Measurements from ENCODE around the gene AXIN1. TPM values are rescaled to one million over a fixed set of nuclear protein-coding genes. Genes with fewer than 3 reads are reported as not detected.

AXIN1 gene
- polyA plus RNA-seq, 4 donors, result 24.5 to 33.6 (median 27.6) TPM

GRCh38 chr16:359067-359763 lies 6.7 kb upstream of the AXIN1 start:
- Histone ChIP-seq H3K4me3 (ENCODE audit: low read depth in 1 of 3, low read length in 3 of 3) (no peak overlapping the region), H3K36me3 (ENCODE audit: control insufficient read depth in 3 of 3, insufficient read depth in 2 of 3, low read depth in 1 of 3, low read length in 3 of 3) (peaks cover 0 to 2% (median 0%) of the 10 kb centered on the region in 3 donors), H3K27me3 (ENCODE audit: control insufficient read depth in 3 of 3, insufficient read depth in 3 of 3, low read length in 3 of 3) (peaks cover 0 to 4% (median 0%) of the 10 kb centered on the region in 3 donors), H3K9me3 (ENCODE audit: control insufficient read depth in 2 of 2, insufficient read depth in 1 of 2, low read depth in 1 of 2, low read length in 1 of 2) (no peaks in the 10 kb centered on the region), H3K27ac (ENCODE audit: low read depth in 1 of 3, low read length in 2 of 3) (no peak overlapping the region), H3K4me1 (ENCODE audit: control insufficient read depth in 3 of 3, insufficient read depth in 2 of 3, low read depth in 1 of 3, low read length in 2 of 3) (peaks cover 0 to 6% (median 0%) of the 10 kb centered on the region in 3 donors)
- WGBS, 3 donors, result 58 to 68% (median 63%) methylated on average over 19 of the region's 19 CpGs
- no peak for DNase-seq
- no peak for FAIRE-seq

DNA sequence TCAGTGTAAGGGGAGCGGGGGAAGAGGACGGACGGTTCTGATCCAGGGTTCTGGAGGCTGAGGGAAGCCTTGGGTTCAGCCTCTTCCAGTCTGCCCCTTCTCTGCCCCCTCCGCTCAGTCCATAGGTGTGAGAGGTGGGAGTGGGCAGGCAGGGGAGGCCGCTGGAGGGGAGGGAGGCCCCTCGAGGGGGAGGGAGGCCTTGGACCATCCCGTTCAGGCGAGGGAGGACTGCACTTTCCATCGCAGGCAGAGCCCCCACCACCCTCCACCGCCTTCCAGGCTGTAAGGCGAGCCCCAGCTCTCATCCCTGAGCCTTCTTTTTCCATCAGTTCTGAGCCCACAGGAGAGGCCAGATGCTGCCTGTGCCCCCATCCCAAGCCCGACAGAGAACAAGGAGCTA lies 4.2 kb upstream of the AXIN1 start:
- Histone ChIP-seq H3K4me3 (ENCODE audit: low read depth in 1 of 3, low read length in 3 of 3) (no peak overlapping the region), H3K27ac (ENCODE audit: low read depth in 1 of 3, low read length in 2 of 3) (no peak overlapping the region), H3K36me3 (ENCODE audit: control insufficient read depth in 3 of 3, insufficient read depth in 2 of 3, low read depth in 1 of 3, low read length in 3 of 3) (no peaks in the 10 kb centered on the region), H3K27me3 (ENCODE audit: control insufficient read depth in 3 of 3, insufficient read depth in 3 of 3, low read length in 3 of 3) (no peaks in the 10 kb centered on the region), H3K4me1 (ENCODE audit: control insufficient read depth in 3 of 3, insufficient read depth in 2 of 3, low read depth in 1 of 3, low read length in 2 of 3) (peaks cover 0 to 11% (median 0%) of the 10 kb centered on the region in 3 donors), H3K9me3 (ENCODE audit: control insufficient read depth in 2 of 2, insufficient read depth in 1 of 2, low read depth in 1 of 2, low read length in 1 of 2) (no peaks in the 10 kb centered on the region)
- DNase-seq (no peak), FAIRE-seq (no peak)
- 73 to 89% (median 79%) methylated on average over 7 to 12 of the region's 12 CpGs for WGBS, 3 donors

GRCh38 chr16:354971-355461 lies 2.5 kb upstream of the AXIN1 start:
- DNase-seq (peak in 1 of 2 donors; percentile 27), FAIRE-seq (no peak)
- WGBS, 3 donors, result 77 to 81% (median 79%) methylated on average over 10 of the region's 10 CpGs
- Histone ChIP-seq H3K27me3 (ENCODE audit: control insufficient read depth in 3 of 3, insufficient read depth in 3 of 3, low read length in 3 of 3) (no peaks in the 10 kb centered on the region), H3K9me3 (ENCODE audit: control insufficient read depth in 2 of 2, insufficient read depth in 1 of 2, low read depth in 1 of 2, low read length in 1 of 2) (no peaks in the 10 kb centered on the region), H3K27ac (ENCODE audit: low read depth in 1 of 3, low read length in 2 of 3) (peak overlapping the region in 1 of 3 donors; percentile 49), H3K4me3 (ENCODE audit: low read depth in 1 of 3, low read length in 3 of 3) (no peak overlapping the region), H3K4me1 (ENCODE audit: control insufficient read depth in 3 of 3, insufficient read depth in 2 of 3, low read depth in 1 of 3, low read length in 2 of 3) (peaks cover 0 to 18% (median 0%) of the 10 kb centered on the region in 3 donors), H3K36me3 (ENCODE audit: control insufficient read depth in 3 of 3, insufficient read depth in 2 of 3, low read depth in 1 of 3, low read length in 3 of 3) (peaks cover 0 to 5% (median 0%) of the 10 kb centered on the region in 3 donors)

- H3K4me3 ChIP-seq (ENCODE audit: low read depth in 1 of 3, low read length in 3 of 3), result no peak overlapping the region
- no peak for FAIRE-seq
- peaks cover 0 to 9% (median 0%) of the 10 kb centered on the region in 3 donors for H3K36me3 ChIP-seq (ENCODE audit: control insufficient read depth in 3 of 3, insufficient read depth in 2 of 3, low read depth in 1 of 3, low read length in 3 of 3)
- H3K27ac ChIP-seq (ENCODE audit: low read depth in 1 of 3, low read length in 2 of 3), result no peak overlapping the region
- peaks cover 0 to 18% (median 0%) of the 10 kb centered on the region in 3 donors for H3K4me1 ChIP-seq (ENCODE audit: control insufficient read depth in 3 of 3, insufficient read depth in 2 of 3, low read depth in 1 of 3, low read length in 2 of 3)
- no peak for DNase-seq
- WGBS, 3 donors, result 94 to 95% (median 94%) methylated on average over 12 of the region's 12 CpGs
- no peaks in the 10 kb centered on the region for H3K27me3 ChIP-seq (ENCODE audit: control insufficient read depth in 3 of 3, insufficient read depth in 3 of 3, low read length in 3 of 3)
- H3K9me3 ChIP-seq (ENCODE audit: control insufficient read depth in 2 of 2, insufficient read depth in 1 of 2, low read depth in 1 of 2, low read length in 1 of 2), result no peaks in the 10 kb centered on the region
Measured at GRCh38 chr16:354291-354881, 1.9 kb upstream of the AXIN1 start.

GRCh38 chr16:353404-354290 lies 1.1 kb upstream of the AXIN1 start:
- Histone ChIP-seq H3K4me3 (ENCODE audit: low read depth in 1 of 3, low read length in 3 of 3) (peak overlapping the region in 2 of 3 donors; percentile 43 to 55), H3K27ac (ENCODE audit: low read depth in 1 of 3, low read length in 2 of 3) (peak overlapping the region; percentile 29 to 66 (median 45)), H3K4me1 (ENCODE audit: control insufficient read depth in 3 of 3, insufficient read depth in 2 of 3, low read depth in 1 of 3, low read length in 2 of 3) (peaks cover 0 to 15% (median 0%) of the 10 kb centered on the region in 3 donors), H3K27me3 (ENCODE audit: control insufficient read depth in 3 of 3, insufficient read depth in 3 of 3, low read length in 3 of 3) (no peaks in the 10 kb centered on the region), H3K9me3 (ENCODE audit: control insufficient read depth in 2 of 2, insufficient read depth in 1 of 2, low read depth in 1 of 2, low read length in 1 of 2) (no peaks in the 10 kb centered on the region), H3K36me3 (ENCODE audit: control insufficient read depth in 3 of 3, insufficient read depth in 2 of 3, low read depth in 1 of 3, low read length in 3 of 3) (peaks cover 0 to 12% (median 0%) of the 10 kb centered on the region in 3 donors)
- 58 to 81% (median 65%) methylated on average over 17 to 25 of the region's 25 CpGs for WGBS, 3 donors
- FAIRE-seq (no peak), DNase-seq (no peak)

GRCh38 chr16:351804-352520 lies 561 bp downstream of the AXIN1 start:
- peak; percentile 76 to 85 for DNase-seq
- peaks cover 0 to 26% (median 2%) of the 10 kb centered on the region in 3 donors for H3K36me3 ChIP-seq (ENCODE audit: control insufficient read depth in 3 of 3, insufficient read depth in 2 of 3, low read depth in 1 of 3, low read length in 3 of 3)
- 0 to 4% (median 1%) methylated on average over 34 to 95 of the region's 95 CpGs for WGBS, 3 donors
- H3K4me1 ChIP-seq (ENCODE audit: control insufficient read depth in 3 of 3, insufficient read depth in 2 of 3, low read depth in 1 of 3, low read length in 2 of 3), result peaks cover 0 to 15% (median 0%) of the 10 kb centered on the region in 3 donors
- peak overlapping the region; percentile 38 to 92 (median 65) for H3K4me3 ChIP-seq (ENCODE audit: low read depth in 1 of 3, low read length in 3 of 3)
- FAIRE-seq, result no peak
- H3K27me3 ChIP-seq (ENCODE audit: control insufficient read depth in 3 of 3, insufficient read depth in 3 of 3, low read length in 3 of 3), result no peaks in the 10 kb centered on the region
- H3K9me3 ChIP-seq (ENCODE audit: control insufficient read depth in 2 of 2, insufficient read depth in 1 of 2, low read depth in 1 of 2, low read length in 1 of 2), result no peaks in the 10 kb centered on the region
- peak overlapping the region; percentile 38 to 81 (median 40) for H3K27ac ChIP-seq (ENCODE audit: low read depth in 1 of 3, low read length in 2 of 3)

- DNase-seq, result no peak
- no peaks in the 10 kb centered on the region for H3K9me3 ChIP-seq (ENCODE audit: control insufficient read depth in 2 of 2, insufficient read depth in 1 of 2, low read depth in 1 of 2, low read length in 1 of 2)
- H3K4me1 ChIP-seq (ENCODE audit: control insufficient read depth in 3 of 3, insufficient read depth in 2 of 3, low read depth in 1 of 3, low read length in 2 of 3), result peaks cover 0 to 15% (median 0%) of the 10 kb centered on the region in 3 donors
- H3K4me3 ChIP-seq (ENCODE audit: low read depth in 1 of 3, low read length in 3 of 3), result no peak overlapping the region
- peaks cover 0 to 41% (median 2%) of the 10 kb centered on the region in 3 donors for H3K36me3 ChIP-seq (ENCODE audit: control insufficient read depth in 3 of 3, insufficient read depth in 2 of 3, low read depth in 1 of 3, low read length in 3 of 3)
- no peak for FAIRE-seq
- H3K27me3 ChIP-seq (ENCODE audit: control insufficient read depth in 3 of 3, insufficient read depth in 3 of 3, low read length in 3 of 3), result no peaks in the 10 kb centered on the region
- 74 to 79% (median 76%) methylated on average over 8 of the region's 8 CpGs for WGBS, 3 donors
- H3K27ac ChIP-seq (ENCODE audit: low read depth in 1 of 3, low read length in 2 of 3), result no peak overlapping the region
Measured at GRCh38 chr16:350203-350602, 2.3 kb downstream of the AXIN1 start.
